WTC11 (cell line): ENCODE results near the gene ALAS1. TPM values are rescaled to one million over a fixed set of nuclear protein-coding genes. Genes with fewer than 3 reads are reported as not detected.

Experiments
- ATAC-seq: fragments of 200-7000 bp; cut with Tn5 transposase; 2 replicates; pipeline ENCODE4 v1.10.0; 2021; ENCODE audit warnings: mild to moderate bottlenecking, moderate library complexity
- CTCF ChIA-PET: fragments of 300-600 bp; sonication (Branson Sonifier 250); formaldehyde crosslinking; loops from one replicate; lab custom pipeline; 2021; ENCODE audit warnings: antibody characterized with exemption; lab: Charles Lee
- POLR2A ChIA-PET: fragments of 350-600 bp; sonication (Branson Sonifier 250); formaldehyde crosslinking; loops from one replicate; lab custom pipeline; 2021; ENCODE audit warnings: antibody characterized with exemption; lab: Charles Lee
- DNase-seq: peaks from one replicate; pipeline ENCODE4 v3.0.0; 2021; ENCODE audit warnings: low spot score
- H3K27ac Mint-ChIP-seq: 2 replicates; pipeline ENCODE4 v1.8.0; 2021; ENCODE audit warnings: mixed read lengths
- H3K27me3 Mint-ChIP-seq: 2 replicates; pipeline ENCODE4 v1.8.0; 2021; ENCODE audit warnings: low read depth, mild to moderate bottlenecking, moderate library complexity, mixed read lengths
- H3K36me3 Mint-ChIP-seq: 2 replicates; pipeline ENCODE4 v1.8.0; 2021; ENCODE audit warnings: mixed read lengths
- H3K4me1 Mint-ChIP-seq: 2 replicates; pipeline ENCODE4 v1.8.0; 2022; ENCODE audit warnings: mixed read lengths
- H3K4me3 Mint-ChIP-seq: 2 replicates; pipeline ENCODE4 v1.8.0; 2021; ENCODE audit warnings: mild to moderate bottlenecking, moderate library complexity, mixed read lengths
- H3K9me3 Mint-ChIP-seq: 2 replicates; pipeline ENCODE4 v1.8.0; 2021; ENCODE audit warnings: mixed read lengths
- ATF3 ChIP-seq: sonication (generic); formaldehyde crosslinking; conservative IDR thresholded peaks from 2 replicates; pipeline ENCODE4 v1.8.1; 2022; ENCODE audit warnings: mild to moderate bottlenecking, missing genetic modification reagents
- ATF6 ChIP-seq: sonication (generic); formaldehyde crosslinking; IDR thresholded peaks from 2 replicates; pipeline ENCODE4 v1.8.1; 2023; ENCODE audit warnings: mild to moderate bottlenecking, missing genetic modification reagents
- CREM ChIP-seq: sonication (generic); formaldehyde crosslinking; IDR thresholded peaks from 2 replicates; pipeline ENCODE4 v1.8.1; 2022; ENCODE audit warnings: mild to moderate bottlenecking, missing genetic modification reagents, moderate library complexity
- E2F1 ChIP-seq: sonication (generic); formaldehyde crosslinking; IDR thresholded peaks from 2 replicates; pipeline ENCODE4 v1.8.0; 2022; ENCODE audit warnings: mild to moderate bottlenecking, missing genetic modification reagents
- ESRRA ChIP-seq: sonication (generic); formaldehyde crosslinking; IDR thresholded peaks from 2 replicates; pipeline ENCODE4 v1.8.1; 2022; ENCODE audit warnings: mild to moderate bottlenecking, missing genetic modification reagents, borderline replicate concordance
- FOXJ3 ChIP-seq: sonication (generic); formaldehyde crosslinking; IDR thresholded peaks from 2 replicates; pipeline ENCODE4 v1.9.0; 2021; ENCODE audit warnings: missing genetic modification reagents, mild to moderate bottlenecking, borderline replicate concordance
- FOXK1 ChIP-seq: sonication (generic); formaldehyde crosslinking; IDR thresholded peaks from 2 replicates; pipeline ENCODE4 v1.8.0; 2022; ENCODE audit warnings: mild to moderate bottlenecking, moderate library complexity, missing genetic modification reagents
- FOXP1 ChIP-seq: sonication (generic); formaldehyde crosslinking; IDR thresholded peaks from 2 replicates; pipeline ENCODE4 v1.8.0; 2022; ENCODE audit warnings: missing genetic modification reagents, mild to moderate bottlenecking, moderate library complexity, borderline replicate concordance
- GABPB1 ChIP-seq: sonication (generic); formaldehyde crosslinking; IDR thresholded peaks from 2 replicates; pipeline ENCODE4 v1.8.1; 2023; ENCODE audit warnings: mild to moderate bottlenecking, missing genetic modification reagents
- MXD4 ChIP-seq: fragments of 250-450 bp; sonication (Bioruptor Pico); IDR thresholded peaks from 2 replicates; pipeline ENCODE4 v1.8.0; 2021; ENCODE audit warnings: mild to moderate bottlenecking, moderate library complexity, borderline replicate concordance
- NFE2L1 ChIP-seq: sonication (generic); formaldehyde crosslinking; IDR thresholded peaks from 2 replicates; pipeline ENCODE4 v1.8.1; 2023; ENCODE audit warnings: missing genetic modification reagents
- PRDM15 ChIP-seq: sonication (generic); formaldehyde crosslinking; IDR thresholded peaks from 2 replicates; pipeline ENCODE4 v1.8.0; 2022; ENCODE audit warnings: missing genetic modification reagents
- RORB ChIP-seq: fragments of 250-450 bp; sonication (Bioruptor Pico); IDR thresholded peaks from 2 replicates; pipeline ENCODE4 v1.9.0; 2021; ENCODE audit warnings: mild to moderate bottlenecking
- SMAD3 ChIP-seq: sonication (generic); formaldehyde crosslinking; IDR thresholded peaks from 2 replicates; pipeline ENCODE4 v1.8.0; 2022; ENCODE audit warnings: missing genetic modification reagents, mild to moderate bottlenecking, borderline replicate concordance
- SP1 ChIP-seq: sonication (generic); formaldehyde crosslinking; conservative IDR thresholded peaks from 2 replicates; pipeline ENCODE4 v1.8.1; 2022; ENCODE audit warnings: missing genetic modification reagents
- TCF7 ChIP-seq: sonication (generic); formaldehyde crosslinking; IDR thresholded peaks from 2 replicates; pipeline ENCODE4 v1.8.0; 2022; ENCODE audit warnings: mild to moderate bottlenecking, low read depth, missing genetic modification reagents, moderate library complexity
- ZMAT4 ChIP-seq: fragments of 250-450 bp; sonication (Bioruptor Pico); IDR thresholded peaks from 2 replicates; pipeline ENCODE4 v1.9.0; 2021; ENCODE audit warnings: mild to moderate bottlenecking
- ZNF232 ChIP-seq: sonication (generic); formaldehyde crosslinking; IDR thresholded peaks from 2 replicates; pipeline ENCODE4 v1.8.0; 2022; ENCODE audit warnings: mild to moderate bottlenecking, missing genetic modification reagents
- ZNF425 ChIP-seq: fragments of 250-450 bp; sonication (Bioruptor Pico); conservative IDR thresholded peaks from 2 replicates; pipeline ENCODE4 v1.9.0; 2021; ENCODE audit warnings: mild to moderate bottlenecking
- ZSCAN18 ChIP-seq: fragments of 250-450 bp; sonication (Bioruptor Pico); IDR thresholded peaks from 2 replicates; pipeline ENCODE4 v2.1.2; 2022; ENCODE audit warnings: mild to moderate bottlenecking, moderate library complexity
- total RNA-seq: library from RNA; stranded (reverse); gene quantifications from 3 replicates; pipeline ENCODE4 v1.2.3, GENCODE V29; 2021

Gene ALAS1
- total RNA-seq, 1 experiment from 2014 or later = 39.1 TPM

GRCh38 chr3:52193065-52193464 is 4.9 kb upstream of the ALAS1 start:
- POLR2A ChIA-PET = no interaction called here
- no peak for ATAC-seq
- TF ChIP-seq FOXP1 (no peak), ZNF425 (no peak), ATF3 (CRISPR knock-in tag) (no peak), ZSCAN18 (CRISPR knock-in tag) (no peak), GABPB1 (CRISPR knock-in tag) (no peak), FOXJ3 (CRISPR knock-in tag) (no peak), ESRRA (CRISPR knock-in tag) (no peak), FOXK1 (CRISPR knock-in tag) (no peak), SMAD3 (no peak), NFE2L1 (CRISPR knock-in tag) (no peak), E2F1 (no peak)

GRCh38 chr3:52194485-52195290 is 3.3 kb upstream of the ALAS1 start:
- ChIA-PET POLR2A (no interaction called here), CTCF (interaction anchor here (0.6 to 2.6 kb wide), 2 partner anchors 9 to 26 kb away, joined by 4 to 8 read pairs; no protein-coding TSS in a partner anchor)
- no peak overlapping the region for H3K4me3 Mint-ChIP-seq
- H3K36me3 Mint-ChIP-seq = no peaks in the 10 kb centered on the region; the same call in 1 of the 2 replicates
- peaks cover 11% of the 10 kb centered on the region for H3K27me3 Mint-ChIP-seq
- no peaks in the 10 kb centered on the region for H3K9me3 Mint-ChIP-seq
- H3K27ac Mint-ChIP-seq = no peak overlapping the region
- H3K4me1 Mint-ChIP-seq = peaks cover 15% of the 10 kb centered on the region
- DNase-seq (no peak), ATAC-seq (no peak)
- TF ChIP-seq PRDM15 (CRISPR knock-in tag) (no peak), E2F1 (no peak), ZNF232 (CRISPR knock-in tag) (no peak), TCF7 (no peak), ATF6 (CRISPR knock-in tag) (no peak), RORB (CRISPR knock-in tag) (no peak), ZMAT4 (CRISPR knock-in tag) (no peak), CREM (CRISPR knock-in tag) (no peak), MXD4 (no peak), SP1 (CRISPR knock-in tag) (no peak)

More at GRCh38 chr3:52193065-52193464, 4.9 kb upstream of the ALAS1 start:
- Mint-ChIP-seq H3K9me3 (no peaks in the 10 kb centered on the region), H3K27ac (no peak overlapping the region), H3K36me3 (no peaks in the 10 kb centered on the region), H3K27me3 (peaks cover 11% of the 10 kb centered on the region), H3K4me3 (no peak overlapping the region), H3K4me1 (peaks cover 5% of the 10 kb centered on the region)
- CTCF ChIA-PET = no interaction called here
- DNase-seq = no peak
